ENCODE results near the gene CDX4.

DNA sequence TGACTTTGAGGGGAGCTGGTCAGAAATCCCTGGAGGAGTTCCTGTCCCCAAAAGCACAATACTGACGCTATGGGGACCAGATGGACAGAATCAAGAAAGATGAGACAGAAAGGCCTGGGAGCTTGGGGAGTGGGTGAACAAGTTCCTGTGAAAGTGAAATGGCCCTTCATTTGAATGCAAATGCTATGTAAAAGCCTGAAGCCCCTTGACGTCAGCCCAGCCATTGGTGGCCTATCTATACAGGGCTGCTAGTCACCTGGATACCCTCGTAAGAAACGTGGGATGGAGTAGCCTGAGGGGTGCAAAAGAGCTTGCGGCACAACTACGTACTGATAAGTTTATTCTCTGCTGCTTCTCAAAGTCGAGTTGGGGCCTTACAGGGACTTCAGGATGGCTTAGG lies at the start of gene CDX4:
- TF ChIP-seq POLR2AphosphoS5 (IDR thresholded peaks at IDR 0.05) = no peak
- TF ChIP-seq, protein P1, sequence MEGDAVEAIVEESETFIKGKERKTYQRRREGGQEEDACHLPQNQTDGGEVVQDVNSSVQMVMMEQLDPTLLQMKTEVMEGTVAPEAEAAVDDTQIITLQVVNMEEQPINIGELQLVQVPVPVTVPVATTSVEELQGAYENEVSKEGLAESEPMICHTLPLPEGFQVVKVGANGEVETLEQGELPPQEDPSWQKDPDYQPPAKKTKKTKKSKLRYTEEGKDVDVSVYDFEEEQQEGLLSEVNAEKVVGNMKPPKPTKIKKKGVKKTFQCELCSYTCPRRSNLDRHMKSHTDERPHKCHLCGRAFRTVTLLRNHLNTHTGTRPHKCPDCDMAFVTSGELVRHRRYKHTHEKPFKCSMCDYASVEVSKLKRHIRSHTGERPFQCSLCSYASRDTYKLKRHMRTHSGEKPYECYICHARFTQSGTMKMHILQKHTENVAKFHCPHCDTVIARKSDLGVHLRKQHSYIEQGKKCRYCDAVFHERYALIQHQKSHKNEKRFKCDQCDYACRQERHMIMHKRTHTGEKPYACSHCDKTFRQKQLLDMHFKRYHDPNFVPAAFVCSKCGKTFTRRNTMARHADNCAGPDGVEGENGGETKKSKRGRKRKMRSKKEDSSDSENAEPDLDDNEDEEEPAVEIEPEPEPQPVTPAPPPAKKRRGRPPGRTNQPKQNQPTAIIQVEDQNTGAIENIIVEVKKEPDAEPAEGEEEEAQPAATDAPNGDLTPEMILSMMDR (IDR thresholded peaks at IDR 0.05) = no peak
- no peak for TF ChIP-seq POLR2A (IDR thresholded peaks at IDR 0.05)

Measured in breast epithelium (tissue), 3 donors.